H7 (cell line): Measurements from ENCODE around the gene ANAPC5. TPM values are rescaled to one million over a fixed set of nuclear protein-coding genes. Genes with fewer than 3 reads are reported as not detected.

ENCODE experiments used
- total RNA-seq: library from RNA; depleted of rRNA; stranded (reverse); fragments of >200 nt; shearing (Covaris generic); gene quantifications from 2 replicates; pipeline ENCODE4 v1.2.3, GENCODE V29; 2014; rRNA removed

The ANAPC5 gene
- total RNA-seq, 1 experiment from 2014 or later = 161 TPM

Other genes with a start within 250 kb of the ANAPC5 start
- gene P2RX7, start 219.5 kb downstream of the ANAPC5 start, total RNA-seq = 0.07 TPM in 1 of 2 replicates, not detected in the other
- gene P2RX4, start 142.3 kb downstream of the ANAPC5 start, total RNA-seq = 11.1 and 12.6 TPM in 2 replicates
- 11.0 and 11.6 TPM in 2 replicates for gene CAMKK2, start 55.7 kb downstream of the ANAPC5 start, total RNA-seq
- 77.2 and 82.4 TPM in 2 replicates for gene RNF34, start 47.7 kb upstream of the ANAPC5 start, total RNA-seq
- gene KDM2B, start 228.6 kb upstream of the ANAPC5 start, total RNA-seq = 94.3 and 109 TPM in 2 replicates